Astrocyte (in vitro differentiated cells and primary cell): ENCODE data around the gene C19orf47.

Experiments
- CTCF ChIP-seq: IDR thresholded peaks from 2 replicates; pipeline ENCODE4 v1.5.1; 2011; ENCODE audit warnings: low read depth, mild to moderate bottlenecking, inconsistent platforms, low read length, moderate library complexity; ENCODE audit not compliant: insufficient read depth
- EZH2 ChIP-seq: IDR thresholded peaks from 2 replicates; pipeline ENCODE4 v1.6.1; 2012; ENCODE audit warnings: mild to moderate bottlenecking, low read length, inconsistent platforms; ENCODE audit not compliant: insufficient read depth

GRCh38 chr19:40317338-40317737 is 30.9 kb downstream of the C19orf47 start:
- TF ChIP-seq EZH2 (no peak), CTCF (no peak)
